Astrocyte of the cerebellum (primary cell): ENCODE measurements around the gene VARS1.
"Not testable (repeated sequence)": the region's sequence is repeated elsewhere in the genome, so short reads cannot be mapped to it uniquely, and the experiment has no call there.

Source experiments
- DNase-seq: peaks from one replicate; pipeline ENCODE4 v3.0.0-alpha.2; 2011; ENCODE audit warnings: low read depth
- H3K4me3 ChIP-seq: 2 replicates; pipeline ENCODE4 v1.5.1; 2011; ENCODE audit warnings: mild to moderate bottlenecking, low read depth, low read length, moderate library complexity
- in situ Hi-C: cut with HindIII; loops from 2 replicates; pipeline ENCODE4 v1.10.0; 2017; ENCODE audit warnings: low sequenced_read_pairs
- TF ChIP-seq, protein P1 (sequence below): IDR thresholded peaks from 2 replicates; pipeline ENCODE4 v1.5.1; 2012; ENCODE audit warnings: low read length, low read depth, moderate library complexity, mild to moderate bottlenecking; ENCODE audit errors: missing control alignments

The VARS1 gene

GRCh38 chr6:31813465-31813849, 17.9 kb upstream of the VARS1 start:
- TF ChIP-seq, protein P1, sequence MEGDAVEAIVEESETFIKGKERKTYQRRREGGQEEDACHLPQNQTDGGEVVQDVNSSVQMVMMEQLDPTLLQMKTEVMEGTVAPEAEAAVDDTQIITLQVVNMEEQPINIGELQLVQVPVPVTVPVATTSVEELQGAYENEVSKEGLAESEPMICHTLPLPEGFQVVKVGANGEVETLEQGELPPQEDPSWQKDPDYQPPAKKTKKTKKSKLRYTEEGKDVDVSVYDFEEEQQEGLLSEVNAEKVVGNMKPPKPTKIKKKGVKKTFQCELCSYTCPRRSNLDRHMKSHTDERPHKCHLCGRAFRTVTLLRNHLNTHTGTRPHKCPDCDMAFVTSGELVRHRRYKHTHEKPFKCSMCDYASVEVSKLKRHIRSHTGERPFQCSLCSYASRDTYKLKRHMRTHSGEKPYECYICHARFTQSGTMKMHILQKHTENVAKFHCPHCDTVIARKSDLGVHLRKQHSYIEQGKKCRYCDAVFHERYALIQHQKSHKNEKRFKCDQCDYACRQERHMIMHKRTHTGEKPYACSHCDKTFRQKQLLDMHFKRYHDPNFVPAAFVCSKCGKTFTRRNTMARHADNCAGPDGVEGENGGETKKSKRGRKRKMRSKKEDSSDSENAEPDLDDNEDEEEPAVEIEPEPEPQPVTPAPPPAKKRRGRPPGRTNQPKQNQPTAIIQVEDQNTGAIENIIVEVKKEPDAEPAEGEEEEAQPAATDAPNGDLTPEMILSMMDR: no peak
- in situ Hi-C loops: no loop called here
- H3K4me3 ChIP-seq: no peak overlapping the region
- no peak for DNase-seq

- no peak for DNase-seq
- in situ Hi-C loops: no loop called here
- no peak overlapping the region for H3K4me3 ChIP-seq
- TF ChIP-seq, protein P1: no peak
These were observed 16.1 kb upstream of the VARS1 start for GRCh38 chr6:31811645-31812044.

GRCh38 chr6:31808599-31808998, 13.0 kb upstream of the VARS1 start:
- H3K4me3 ChIP-seq, in situ Hi-C loops, DNase-seq: not testable (repeated sequence)

DNA sequence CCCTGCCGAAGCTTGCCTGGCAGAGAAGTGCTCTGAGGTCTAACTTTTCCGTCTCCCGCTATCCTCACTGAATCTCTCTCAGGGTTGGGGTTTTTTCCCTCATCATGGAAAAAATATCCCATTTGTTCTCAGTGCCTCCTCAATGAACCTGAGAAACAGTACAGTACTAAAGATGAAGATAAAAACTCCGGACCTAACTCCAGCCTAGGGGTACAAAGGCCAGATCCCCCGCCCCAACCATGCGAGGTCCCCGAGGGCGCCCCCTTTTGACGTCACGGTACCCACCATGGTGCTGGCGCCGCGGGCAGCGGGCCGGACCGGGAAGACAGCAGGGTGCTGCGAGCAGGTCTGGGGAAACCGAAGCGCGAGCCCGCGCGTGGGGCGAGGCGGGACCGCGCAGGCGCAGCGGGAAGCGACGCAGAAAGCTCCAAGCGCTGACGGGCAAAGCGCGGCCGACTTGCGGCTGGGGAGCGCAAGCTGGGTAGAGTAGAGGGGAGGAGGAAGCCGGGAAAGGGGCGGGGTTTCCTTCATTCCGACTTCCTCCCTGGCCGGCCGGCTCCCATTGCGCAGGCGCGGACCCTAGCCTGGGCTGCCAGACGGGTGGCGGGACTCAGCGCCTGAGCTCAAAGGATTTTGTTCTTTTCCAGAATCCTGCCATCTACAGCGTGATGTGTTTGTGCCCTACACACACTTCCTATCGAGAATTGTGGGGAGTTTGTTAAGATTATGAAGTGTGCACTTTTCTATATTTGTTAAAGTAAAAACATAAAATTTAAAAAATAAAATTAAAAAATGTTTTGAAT, 11.1 kb upstream of the VARS1 start, which contains the start of gene LSM2:
TSS of gene LSM2 (minus strand) at position 497 of the 803 bp plus-strand sequence. CDS start at position 288, 209 bp downstream.
- in situ Hi-C loops: no loop called here
- DNase-seq: peak; percentile 91
- TF ChIP-seq, protein P1: peak; percentile 21
- peak within 1 kb of the TSS; percentile 89 for H3K4me3 ChIP-seq

DNA sequence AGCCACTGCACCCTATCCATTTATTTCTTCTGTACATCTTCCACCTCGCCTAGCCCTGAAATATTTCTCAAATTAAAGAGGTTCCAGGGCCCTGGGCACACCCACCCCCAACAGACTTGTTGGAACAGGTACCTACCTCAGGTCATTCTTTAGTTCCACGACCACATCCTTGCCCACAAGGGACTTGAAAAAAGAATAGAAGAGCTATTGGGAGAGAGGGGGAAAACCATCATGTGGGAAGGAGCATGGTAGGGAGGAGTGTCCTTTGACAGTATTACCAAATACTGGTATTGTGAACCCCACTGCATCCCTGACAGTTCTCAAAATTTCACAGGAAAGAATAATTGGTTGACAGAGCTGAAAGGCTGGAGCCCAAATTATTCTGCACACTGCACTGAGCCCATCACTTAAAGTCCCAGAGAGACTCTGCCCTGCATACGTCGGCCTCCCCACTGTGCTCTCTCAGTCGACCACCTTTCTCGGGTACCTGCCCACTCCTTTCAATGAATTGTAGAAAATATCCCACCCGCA, 10.5 kb upstream of the VARS1 start:
- in situ Hi-C loops: no loop called here
- H3K4me3 ChIP-seq: peak overlapping the region; percentile 89
- TF ChIP-seq, protein P1: no peak
- DNase-seq: no peak

- DNase-seq, in situ Hi-C loops, H3K4me3 ChIP-seq: not testable (repeated sequence)
These were observed 5.7 kb upstream of the VARS1 start for GRCh38 chr6:31801031-31801927.

- TF ChIP-seq, protein P1: no peak
- no peak overlapping the region for H3K4me3 ChIP-seq
- in situ Hi-C loops: no loop called here
- no peak for DNase-seq
These were observed 4.2 kb upstream of the VARS1 start for GRCh38 chr6:31799781-31800180.
